ENCODE data around the gene SFT2D1. TPM values are rescaled to one million over a fixed set of nuclear protein-coding genes. Genes with fewer than 3 reads are reported as not detected.
A peak's percentile ranks its signal among the peaks of the same experiment; 100 is the strongest.

SFT2D1 gene
- total and polyA plus RNA-seq, 9 of the 15 experiments (the other 6 are each of a cell fraction or from before 2014, with no cell fraction given): 54.4 to 140 (median 74.6) TPM

DNA sequence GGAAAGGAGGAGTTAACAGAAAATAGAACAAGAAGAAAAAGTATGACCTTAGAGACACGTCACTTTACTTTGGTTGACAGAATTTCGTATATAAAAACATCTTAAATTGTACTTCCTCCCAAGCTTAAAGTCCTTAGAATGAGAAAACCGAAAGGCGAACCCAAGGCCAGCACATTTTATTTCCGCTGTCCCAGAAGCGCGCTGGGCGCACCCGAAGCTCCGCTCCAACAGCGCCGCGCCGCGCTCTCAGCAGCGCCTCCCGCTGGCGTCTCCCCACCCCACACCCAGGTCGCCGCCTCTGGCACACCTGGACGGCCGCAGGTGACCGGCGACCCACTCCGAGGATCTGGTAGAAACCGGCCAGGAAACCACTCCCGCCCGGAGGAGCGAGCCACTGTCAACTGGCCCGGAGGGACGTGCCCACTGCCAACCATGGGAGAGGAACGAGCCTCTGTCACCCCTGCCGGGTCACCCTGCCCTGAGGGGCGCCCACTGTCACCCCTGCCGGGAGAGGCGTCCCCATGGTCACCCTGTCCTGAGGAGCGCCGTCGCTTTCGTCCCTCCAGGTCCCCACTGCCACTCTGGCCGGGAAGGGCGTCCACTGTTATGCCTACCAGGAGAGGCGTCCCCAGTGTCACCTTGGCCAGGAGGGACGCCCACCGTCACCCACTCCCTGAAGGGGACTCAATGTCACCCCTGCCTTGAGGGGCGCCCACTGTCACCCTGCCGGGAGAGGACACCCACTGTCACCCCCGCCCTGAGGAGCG, 39.6 kb upstream of the SFT2D1 start (continued):
- TF ChIP-seq, protein P1, sequence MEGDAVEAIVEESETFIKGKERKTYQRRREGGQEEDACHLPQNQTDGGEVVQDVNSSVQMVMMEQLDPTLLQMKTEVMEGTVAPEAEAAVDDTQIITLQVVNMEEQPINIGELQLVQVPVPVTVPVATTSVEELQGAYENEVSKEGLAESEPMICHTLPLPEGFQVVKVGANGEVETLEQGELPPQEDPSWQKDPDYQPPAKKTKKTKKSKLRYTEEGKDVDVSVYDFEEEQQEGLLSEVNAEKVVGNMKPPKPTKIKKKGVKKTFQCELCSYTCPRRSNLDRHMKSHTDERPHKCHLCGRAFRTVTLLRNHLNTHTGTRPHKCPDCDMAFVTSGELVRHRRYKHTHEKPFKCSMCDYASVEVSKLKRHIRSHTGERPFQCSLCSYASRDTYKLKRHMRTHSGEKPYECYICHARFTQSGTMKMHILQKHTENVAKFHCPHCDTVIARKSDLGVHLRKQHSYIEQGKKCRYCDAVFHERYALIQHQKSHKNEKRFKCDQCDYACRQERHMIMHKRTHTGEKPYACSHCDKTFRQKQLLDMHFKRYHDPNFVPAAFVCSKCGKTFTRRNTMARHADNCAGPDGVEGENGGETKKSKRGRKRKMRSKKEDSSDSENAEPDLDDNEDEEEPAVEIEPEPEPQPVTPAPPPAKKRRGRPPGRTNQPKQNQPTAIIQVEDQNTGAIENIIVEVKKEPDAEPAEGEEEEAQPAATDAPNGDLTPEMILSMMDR (IDR thresholded peaks at IDR 0.05 in 2 of 3, conservative IDR thresholded peaks at IDR 0.05 in 1 of 3; ENCODE audit: insufficient read depth in 2 of 3, low read depth in 1 of 3, low read length in 3 of 3): peak; percentile 93 to 98 (median 95)
- TF ChIP-seq ETV1 (tag; conservative IDR thresholded peaks at IDR 0.05; ENCODE audit: low read depth): peak; percentile 28; the same call in 1 of the 2 replicates
- no peak for TF ChIP-seq CBFA2T2 (conservative IDR thresholded peaks at IDR 0.05)
- no peak for TF ChIP-seq PTBP1 (IDR thresholded peaks at IDR 0.05; ENCODE audit: low read depth, low read length)
- peak; percentile 14 for TF ChIP-seq PHF20 (IDR thresholded peaks at IDR 0.05; ENCODE audit: partially characterized antibody)
- peak; percentile 75 for TF ChIP-seq ADNP (tag; IDR thresholded peaks at IDR 0.05)
- TF ChIP-seq TAF1 (IDR thresholded peaks at IDR 0.05; ENCODE audit: control insufficient read depth, extremely low read depth, insufficient read depth, low read length, severe bottlenecking): peak; percentile 50
- TF ChIP-seq POLR2A (conservative IDR thresholded peaks at IDR 0.05): peak; percentile 53; the same call in 1 of the 2 replicates
- no peak for TF ChIP-seq SP1 (CRISPR knock-in tag; IDR thresholded peaks at IDR 0.05)
- TF ChIP-seq ZNF584 (CRISPR knock-in tag; IDR thresholded peaks at IDR 0.05; ENCODE audit: low read depth): no peak
- TF ChIP-seq ZNF766 (CRISPR knock-in tag; conservative IDR thresholded peaks at IDR 0.05): 0 out of 2 replicates have a peak, but pooled peaks have one; percentile 42
- no peak for TF ChIP-seq MAFG (tag; conservative IDR thresholded peaks at IDR 0.05)
- TF ChIP-seq EP400 (IDR thresholded peaks at IDR 0.05): peak; percentile 43
- TF ChIP-seq SMARCE1 (IDR thresholded peaks at IDR 0.05): peak; percentile 31; the same call in 1 of the 2 replicates
- TF ChIP-seq RCOR1 (IDR thresholded peaks at IDR 0.05; ENCODE audit: borderline replicate concordance in 1 of 2, low read depth in 2 of 2, low read length in 2 of 2): peak in 1 of 2 experiments; percentile 61; a peak in 1 of 4 replicates
- peak; percentile 63 for TF ChIP-seq HNRNPLL (IDR thresholded peaks at IDR 0.05; ENCODE audit: low read depth, low read length, poor library complexity, severe bottlenecking)
- TF ChIP-seq, protein P2, sequence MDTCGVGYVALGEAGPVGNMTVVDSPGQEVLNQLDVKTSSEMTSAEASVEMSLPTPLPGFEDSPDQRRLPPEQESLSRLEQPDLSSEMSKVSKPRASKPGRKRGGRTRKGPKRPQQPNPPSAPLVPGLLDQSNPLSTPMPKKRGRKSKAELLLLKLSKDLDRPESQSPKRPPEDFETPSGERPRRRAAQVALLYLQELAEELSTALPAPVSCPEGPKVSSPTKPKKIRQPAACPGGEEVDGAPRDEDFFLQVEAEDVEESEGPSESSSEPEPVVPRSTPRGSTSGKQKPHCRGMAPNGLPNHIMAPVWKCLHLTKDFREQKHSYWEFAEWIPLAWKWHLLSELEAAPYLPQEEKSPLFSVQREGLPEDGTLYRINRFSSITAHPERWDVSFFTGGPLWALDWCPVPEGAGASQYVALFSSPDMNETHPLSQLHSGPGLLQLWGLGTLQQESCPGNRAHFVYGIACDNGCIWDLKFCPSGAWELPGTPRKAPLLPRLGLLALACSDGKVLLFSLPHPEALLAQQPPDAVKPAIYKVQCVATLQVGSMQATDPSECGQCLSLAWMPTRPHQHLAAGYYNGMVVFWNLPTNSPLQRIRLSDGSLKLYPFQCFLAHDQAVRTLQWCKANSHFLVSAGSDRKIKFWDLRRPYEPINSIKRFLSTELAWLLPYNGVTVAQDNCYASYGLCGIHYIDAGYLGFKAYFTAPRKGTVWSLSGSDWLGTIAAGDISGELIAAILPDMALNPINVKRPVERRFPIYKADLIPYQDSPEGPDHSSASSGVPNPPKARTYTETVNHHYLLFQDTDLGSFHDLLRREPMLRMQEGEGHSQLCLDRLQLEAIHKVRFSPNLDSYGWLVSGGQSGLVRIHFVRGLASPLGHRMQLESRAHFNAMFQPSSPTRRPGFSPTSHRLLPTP (IDR thresholded peaks at IDR 0.05; ENCODE audit: borderline replicate concordance, extremely low read depth, insufficient read length): peak; percentile 16
- peak; percentile 76 for TF ChIP-seq RBM22 (IDR thresholded peaks at IDR 0.05; ENCODE audit: low read depth, low read length, poor library complexity, severe bottlenecking)
- TF ChIP-seq, protein P3, sequence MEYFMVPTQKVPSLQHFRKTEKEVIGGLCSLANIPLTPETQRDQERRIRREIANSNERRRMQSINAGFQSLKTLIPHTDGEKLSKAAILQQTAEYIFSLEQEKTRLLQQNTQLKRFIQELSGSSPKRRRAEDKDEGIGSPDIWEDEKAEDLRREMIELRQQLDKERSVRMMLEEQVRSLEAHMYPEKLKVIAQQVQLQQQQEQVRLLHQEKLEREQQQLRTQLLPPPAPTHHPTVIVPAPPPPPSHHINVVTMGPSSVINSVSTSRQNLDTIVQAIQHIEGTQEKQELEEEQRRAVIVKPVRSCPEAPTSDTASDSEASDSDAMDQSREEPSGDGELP (CRISPR knock-in tag; IDR thresholded peaks at IDR 0.05; ENCODE audit: borderline replicate concordance): peak; percentile 78
- TF ChIP-seq ETV5 (CRISPR knock-in tag; IDR thresholded peaks at IDR 0.05; ENCODE audit: low read depth): peak; percentile 61; the same call in 1 of the 2 replicates
